Amniotic stem cell (primary cell): Measurements from ENCODE around the gene HMGN4.
A peak's percentile ranks its signal among the peaks of the same experiment; 100 is the strongest.
"Not testable (repeated sequence)": the region's sequence is repeated elsewhere in the genome, so short reads cannot be mapped to it uniquely, and the experiment has no call there.

Experiments used
- DNase-seq: peaks from one replicate; lab custom pipeline; 2025; lab: John Stamatoyannopoulos, UW

Gene HMGN4

GRCh38 chr6:26537846-26538571, at the start of gene HMGN4:
Gene HMGN4 (plus strand): TSS chr6:26538366. CDS start chr6:26545207, 6,841 bp downstream.
- DNase-seq, result peak; percentile 78

DNA sequence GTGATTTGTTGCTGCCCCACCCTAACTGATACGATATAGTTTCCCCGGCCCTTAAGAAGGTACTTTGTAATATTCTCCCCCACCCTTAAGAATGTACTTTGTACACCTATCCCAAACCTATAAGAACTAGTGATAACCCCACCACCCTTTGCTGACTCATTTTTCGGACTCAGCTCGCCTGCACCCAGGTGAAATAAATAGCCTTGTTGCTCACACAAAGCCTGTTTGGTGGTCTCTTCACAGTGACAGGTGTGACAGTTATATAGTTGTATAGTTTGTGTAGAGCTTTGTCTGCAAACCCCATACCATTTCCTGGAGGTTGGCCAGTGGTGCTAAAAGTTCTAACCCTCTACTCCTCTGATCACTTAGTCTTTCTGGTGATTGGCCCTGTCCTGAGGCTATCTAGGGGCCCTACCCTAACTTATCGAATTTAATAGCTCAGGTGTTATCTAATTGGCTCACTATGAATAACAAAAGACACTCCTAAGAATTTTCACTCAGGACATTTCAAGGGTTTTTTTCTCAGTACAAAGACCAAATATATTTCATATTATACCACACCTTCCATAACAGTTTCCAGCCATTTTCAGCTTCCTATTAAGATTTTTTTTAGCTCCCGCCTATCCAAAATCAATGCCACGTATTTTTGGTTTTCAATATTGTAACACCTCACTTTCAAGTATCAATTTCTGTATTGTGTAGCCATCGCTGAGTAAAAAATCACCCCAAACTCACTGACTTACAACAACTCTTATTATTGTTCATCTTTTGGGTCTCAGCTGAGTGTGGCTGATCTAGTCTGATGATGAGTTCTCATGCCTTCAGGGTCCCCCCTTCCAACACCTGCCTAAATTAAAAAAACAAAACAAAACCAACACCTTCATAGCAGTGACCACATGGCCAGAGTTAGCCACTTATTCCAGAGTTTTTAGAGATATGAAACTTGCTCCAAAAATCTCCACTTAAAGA, 47.9 kb upstream of the HMGN4 start:
- no peak for DNase-seq

- no peak for DNase-seq
These were observed 46.6 kb upstream of the HMGN4 start for GRCh38 chr6:26491604-26492003.

GRCh38 chr6:26493258-26493657, 44.9 kb upstream of the HMGN4 start:
- no peak for DNase-seq

- DNase-seq, result no peak
These were observed 44.0 kb upstream of the HMGN4 start for GRCh38 chr6:26494117-26494516.

DNA sequence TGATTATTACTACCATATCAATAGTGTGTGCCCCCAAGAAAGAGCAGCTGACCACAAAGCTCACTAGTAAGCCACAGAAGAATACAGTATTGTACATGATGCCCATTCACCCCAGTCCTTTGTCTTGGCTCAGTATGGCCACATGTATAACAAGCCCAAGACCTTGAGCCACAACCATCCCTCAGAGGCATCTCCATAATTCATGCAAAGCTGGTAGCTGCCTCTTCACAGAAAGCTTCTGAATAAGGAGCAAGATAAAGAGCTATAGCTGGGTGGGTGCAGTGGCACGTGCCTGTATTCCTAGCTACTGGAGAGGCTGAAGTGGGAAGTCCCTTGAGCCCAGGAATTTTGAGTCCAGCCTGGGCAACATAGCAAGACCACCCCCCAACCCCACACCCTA, 42.9 kb upstream of the HMGN4 start:
- DNase-seq, result no peak

DNA sequence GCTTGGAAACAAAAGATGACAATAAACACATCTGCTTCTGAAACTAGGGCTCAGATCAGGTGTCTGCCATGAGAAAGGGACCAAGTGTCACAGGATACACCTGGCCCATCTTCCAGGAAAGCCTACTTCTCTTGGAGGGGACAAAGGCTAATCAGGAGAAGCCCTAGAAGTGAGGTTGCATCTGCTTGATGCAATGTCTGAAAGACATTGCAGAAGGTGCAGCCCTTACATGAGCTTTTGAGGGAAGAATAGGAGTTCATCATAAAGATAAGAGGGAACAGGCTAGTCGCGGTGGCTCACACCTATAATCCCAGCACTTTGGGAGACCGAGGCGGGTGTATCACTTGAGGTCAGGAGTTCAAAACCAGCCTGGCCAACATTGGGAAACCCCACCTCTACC, 40.6 kb upstream of the HMGN4 start:
- DNase-seq, result no peak

DNA sequence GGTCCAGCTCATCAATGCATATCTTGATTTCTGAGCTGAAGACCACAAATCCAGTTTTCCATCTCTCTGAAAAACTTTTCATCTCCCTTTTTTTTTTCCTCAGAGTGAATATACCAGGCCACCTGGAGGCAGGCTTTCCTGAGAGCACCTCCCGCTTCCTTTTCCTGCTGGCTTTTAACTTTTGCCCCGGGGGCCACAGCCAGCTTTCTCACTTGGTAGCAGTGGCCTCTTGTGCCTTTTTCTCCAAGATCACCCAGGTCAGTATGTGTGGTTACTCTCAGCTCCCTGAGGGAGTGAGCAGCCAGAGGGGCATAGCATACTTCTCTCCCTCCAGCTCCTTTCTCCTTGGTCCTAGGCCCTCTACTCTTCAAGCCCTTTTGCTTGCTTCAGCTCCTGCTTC, 38.1 kb upstream of the HMGN4 start, which contains the start of gene BTN1A1:
Gene BTN1A1 (plus strand): TSS at position 202 of the 400 bp plus-strand sequence. CDS start 984 bp downstream, outside the sequence.
- no peak for DNase-seq

DNA sequence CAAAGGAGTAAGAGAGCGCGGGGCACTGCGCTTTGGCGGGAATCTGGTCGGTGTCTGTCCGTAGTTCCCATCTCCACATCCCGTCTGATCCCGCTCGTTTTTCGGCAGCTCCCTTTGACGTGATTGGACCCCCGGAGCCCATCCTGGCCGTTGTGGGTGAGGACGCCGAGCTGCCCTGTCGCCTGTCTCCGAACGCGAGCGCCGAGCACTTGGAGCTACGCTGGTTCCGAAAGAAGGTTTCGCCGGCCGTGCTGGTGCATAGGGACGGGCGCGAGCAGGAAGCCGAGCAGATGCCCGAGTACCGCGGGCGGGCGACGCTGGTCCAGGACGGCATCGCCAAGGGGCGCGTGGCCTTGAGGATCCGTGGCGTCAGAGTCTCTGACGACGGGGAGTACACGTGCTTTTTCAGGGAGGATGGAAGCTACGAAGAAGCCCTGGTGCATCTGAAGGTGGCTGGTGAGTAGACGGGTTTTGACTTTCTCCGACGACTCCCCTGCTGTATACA, 36.6 kb upstream of the HMGN4 start:
- no peak for DNase-seq

DNA sequence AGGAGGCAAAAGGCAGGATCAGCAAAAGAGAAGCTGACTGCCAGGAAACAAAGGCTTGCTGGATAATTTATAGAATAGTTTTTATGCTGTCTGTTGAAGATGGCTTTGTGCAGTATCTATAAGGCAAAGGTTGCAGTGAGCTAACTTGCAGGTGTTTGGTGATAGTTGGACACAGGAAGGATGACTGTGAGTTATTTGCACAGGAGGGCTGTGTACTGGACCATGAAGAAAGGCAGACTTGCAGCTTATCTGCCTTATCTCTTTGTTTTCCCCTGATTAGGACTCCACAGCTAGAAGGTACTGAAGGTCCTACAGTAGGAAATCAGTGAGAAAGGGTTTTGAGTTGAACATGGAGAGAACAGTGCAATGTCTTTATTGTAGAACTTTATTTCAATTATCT, 36.0 kb upstream of the HMGN4 start:
- DNase-seq, result no peak

DNA sequence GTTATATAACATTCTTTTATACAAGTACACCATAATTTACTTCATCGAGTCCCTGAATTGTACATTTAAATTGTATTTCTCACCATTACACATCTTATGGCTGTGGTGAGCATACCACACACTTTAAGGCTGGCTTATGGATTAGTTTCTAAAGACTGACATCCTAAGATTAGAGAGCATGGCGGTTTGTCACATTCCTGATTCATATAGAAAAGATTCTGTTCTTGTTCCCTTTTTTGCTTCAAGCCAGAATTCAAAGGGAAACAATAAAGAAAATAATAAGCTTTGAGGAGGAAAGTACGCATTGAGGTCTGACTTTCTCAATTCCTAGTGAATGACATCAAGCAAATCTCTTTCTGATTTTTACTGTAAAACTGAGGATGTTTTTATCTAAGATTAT, 35.5 kb upstream of the HMGN4 start:
- no peak for DNase-seq

DNA sequence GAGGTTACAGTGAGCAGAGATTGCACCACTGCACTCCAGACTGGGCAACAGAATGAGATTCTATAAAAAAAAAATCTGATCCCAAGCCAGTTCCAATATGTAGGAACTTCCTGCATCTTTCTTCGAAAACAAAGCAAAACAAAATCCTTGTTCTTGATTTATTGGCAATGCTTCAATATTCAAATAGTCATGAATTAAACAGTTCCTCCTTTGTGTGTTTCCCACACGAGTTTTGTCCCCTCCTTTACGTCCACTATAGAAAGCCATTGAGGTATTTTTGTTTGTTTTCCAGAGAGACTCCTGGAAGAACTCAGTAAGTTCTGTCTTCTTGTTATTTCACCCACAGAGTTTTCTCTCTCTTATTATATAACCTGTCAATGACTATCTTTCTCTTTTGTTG, 30.5 kb upstream of the HMGN4 start:
- DNase-seq, result no peak

DNA sequence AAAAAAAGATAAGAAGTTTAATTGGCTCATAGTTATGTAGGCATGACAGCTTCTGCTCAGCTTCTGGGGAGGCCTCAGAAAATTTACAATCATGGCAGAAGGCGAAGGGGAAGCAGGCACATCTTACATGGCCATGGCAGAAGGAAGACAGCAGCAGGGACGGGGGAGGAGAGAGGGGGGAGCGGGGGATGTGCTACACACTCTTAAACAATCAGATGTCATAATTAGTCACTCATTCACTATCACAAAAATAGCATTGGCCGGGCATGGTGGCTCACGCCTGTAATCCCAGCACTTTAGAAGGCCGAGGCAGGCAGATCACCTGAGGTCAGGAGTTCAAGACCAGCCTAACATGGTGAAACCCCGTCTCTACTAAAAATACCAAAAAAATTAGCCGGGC, 27.1 kb upstream of the HMGN4 start:
- not testable (repeated sequence) for DNase-seq

- no peak for DNase-seq
These were observed 23.2 kb upstream of the HMGN4 start for GRCh38 chr6:26514984-26515383.

GRCh38 chr6:26516481-26517427, 21.4 kb upstream of the HMGN4 start:
- DNase-seq, result no peak

- DNase-seq, result no peak
These were observed 18.8 kb upstream of the HMGN4 start for GRCh38 chr6:26519359-26519758.

- DNase-seq, result peak; percentile 56
These were observed 17.8 kb upstream of the HMGN4 start for GRCh38 chr6:26520237-26520849.

DNA sequence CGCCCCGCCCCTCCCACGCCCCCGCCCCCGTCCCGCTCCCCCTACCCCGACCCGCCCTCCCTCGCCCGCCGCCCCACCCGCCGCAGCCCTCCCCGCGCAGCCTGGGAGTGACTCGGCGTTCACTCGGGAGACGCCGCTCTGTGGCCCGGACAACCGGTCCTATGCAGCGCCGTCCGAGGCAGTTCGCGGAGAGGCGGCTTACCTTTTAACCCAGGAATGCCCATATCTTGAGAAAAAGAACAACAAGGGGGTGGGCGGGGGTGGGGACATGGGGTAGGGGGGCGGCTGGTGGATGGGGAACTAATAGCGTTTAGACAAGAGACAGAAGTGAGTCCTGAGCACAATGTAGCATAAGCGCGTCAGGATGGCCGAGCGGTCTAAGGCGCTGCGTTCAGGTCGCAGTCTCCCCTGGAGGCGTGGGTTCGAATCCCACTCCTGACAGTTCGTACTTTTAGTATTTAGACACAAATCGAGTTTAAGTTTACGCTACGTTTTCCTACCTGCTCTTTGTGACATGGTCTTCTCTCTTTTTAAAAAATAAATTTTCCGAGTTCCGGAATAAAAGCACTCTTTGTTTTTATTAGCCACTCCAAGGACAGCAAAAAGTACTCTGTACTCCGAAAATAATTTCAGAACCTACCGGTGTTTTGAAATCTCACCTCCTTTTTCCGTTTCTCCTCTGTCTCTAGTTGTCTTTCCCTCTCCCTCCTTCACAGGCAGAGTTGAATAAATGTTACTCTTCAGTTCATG, 17.1 kb upstream of the HMGN4 start:
- DNase-seq, result peak; percentile 65

DNA sequence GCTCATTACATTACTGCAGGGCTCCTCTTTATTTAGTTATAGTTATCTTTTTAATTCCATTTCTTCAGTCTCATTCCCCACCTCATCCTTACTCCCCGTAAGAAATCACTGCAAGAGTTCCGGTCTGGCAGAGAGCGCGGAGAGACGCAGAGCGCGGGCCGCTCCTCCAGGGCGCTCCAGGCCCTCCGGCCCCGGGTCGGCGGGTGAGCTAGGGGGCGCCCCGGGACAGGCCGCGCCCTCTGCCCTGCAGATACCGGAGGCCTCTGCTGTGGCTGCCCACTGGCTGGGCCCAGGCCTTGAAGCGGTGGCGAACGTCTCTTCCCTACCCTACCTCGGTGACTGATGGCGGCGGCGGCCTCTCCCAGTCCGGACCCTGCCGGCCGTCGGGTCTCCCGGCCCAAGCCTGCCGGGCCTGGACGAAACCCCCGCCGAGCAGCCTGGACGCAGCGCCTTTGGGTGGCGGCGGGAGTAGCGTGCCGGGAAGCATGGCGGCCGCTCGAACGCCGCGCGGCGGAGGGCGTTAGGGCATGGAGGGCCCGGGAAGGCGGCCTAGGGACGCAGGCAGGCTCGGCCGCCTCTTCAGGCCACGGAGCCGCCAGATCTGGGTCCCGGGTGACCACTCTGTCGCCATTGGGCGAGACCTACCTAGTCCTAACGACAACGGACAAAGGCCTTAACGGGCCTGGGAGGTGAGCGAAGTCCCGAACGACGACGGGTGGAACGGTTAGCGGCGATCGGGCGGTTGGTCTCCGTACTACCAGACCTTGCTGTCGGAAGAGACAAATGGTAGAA, 16.4 kb upstream of the HMGN4 start:
- DNase-seq, result peak; percentile 13
